Ovary (tissue), 9 donors: ENCODE measurements around the gene MAP3K12. TPM values are rescaled to one million over a fixed set of nuclear protein-coding genes. Genes with fewer than 3 reads are reported as not detected.

ENCODE experiments used
- DNase-seq, 5 donors: peaks; one replicate each; pipeline ENCODE4 v3.0.0-alpha.2; 2019 to 2020
- H3K27ac ChIP-seq, 2 donors: fragments of 200-600 bp; one replicate each; pipeline versions ENCODE4 v1.5.1 to v1.8.0; 2019 to 2022
- H3K27me3 ChIP-seq: fragments of 200-600 bp; one replicate; pipeline ENCODE4 v1.8.0; 2022
- H3K36me3 ChIP-seq: fragments of 200-600 bp; sonication (generic); one replicate; pipeline ENCODE4 v1.5.1; 2019
- H3K4me1 ChIP-seq: one replicate; pipeline ENCODE4 v1.8.1; 2013; ENCODE audit warnings: mild to moderate bottlenecking, moderate library complexity; ENCODE audit not compliant: insufficient read depth
- H3K4me3 ChIP-seq: fragments of 200-600 bp; sonication (generic); one replicate; pipeline ENCODE4 v1.5.1; 2017
- H3K9me3 ChIP-seq, 2 donors: fragments of 200-600 bp in 1 of 2; sonication (generic) in 1 of 2; one replicate each; pipeline versions ENCODE4 v1.5.1 to v1.8.1; 2013 to 2019; ENCODE audit warnings: mild to moderate bottlenecking in 1 of 2, moderate library complexity in 1 of 2
- EP300 ChIP-seq: sonication (generic); formaldehyde crosslinking; IDR thresholded peaks from one replicate; pipeline ENCODE4 v1.6.1; 2017; ENCODE audit warnings: antibody characterized with exemption
- POLR2A ChIP-seq: fragments of 450-650 bp; IDR thresholded peaks from one replicate; pipeline ENCODE4 v1.6.1; 2017; ENCODE audit warnings: antibody characterized with exemption, mild to moderate bottlenecking, moderate library complexity
- WGBS, 3 donors: extraction: QIAGEN DNeasy Blood & Tissue Kit in 1 of 3; methylation state at CpG; one replicate each; pipeline versions ENCODE4 v1.1.5 to v1.1.7; 2013 to 2017; 5-methylcytosine and 5-hydroxymethylcytosine counted together
- intact Hi-C, 4 donors: fragments of 100-400 bp; cut with DNase I; formaldehyde crosslinking; loops; one replicate each; pipeline versions ENCODE4 v1.11.0 to v1.15.1; 2022 to 2023
- polyA plus RNA-seq, 2 donors: library from polyadenylated mRNA; stranded (reverse); fragments of 200-250 nt in 1 of 2; fragments of 350-450 nt in 1 of 2; fragmentation: Illumina TruSeq in 1 of 2; extraction: RNeasy Lipid Tissue Mini Kit (QIAGEN cat#74804) in 1 of 2; gene quantifications; one replicate each; pipeline ENCODE4 v1.2.3, GENCODE V29; 2013 to 2014
- total RNA-seq, 7 donors: library from RNA; depleted of rRNA in 2 of 7; stranded (reverse); fragments of >200 nt in 2 of 7; fragmentation: NEBNext Ultra II Directional in 3 of 7; extraction: Animal tissue kit (Norgen Biotek cat#: 25700) in 3 of 7; gene quantifications; one replicate each; pipeline versions ENCODE4 v1.1.0 to v1.2.4, GENCODE V29; 2016 to 2023
- TF ChIP-seq, protein P1 (sequence below), 3 donors: fragments of 450-650 bp in 2 of 3; fragments of 200-600 bp in 1 of 3; IDR thresholded peaks; one replicate each; pipeline versions ENCODE4 v1.5.1 to v1.8.0; 2016 to 2022; ENCODE audit warnings: antibody characterized with exemption in 3 of 3, mild to moderate bottlenecking in 1 of 3
- donor health status: DM: no; HTN: no; CAD: no; lungs with moderate emphysema.
- donor health status: DM: no; HTN: no; CAD: no.
- donor health status: Bipolar disorder and iron deficiency.
- donor health status: DM: yes; HTN: yes; CAD: no.
- donor health status: DM: no; HTN: no; CAD: no.
- donor health status: DM: yes; HTN: yes; CAD: no.

MAP3K12 gene
- total and polyA plus RNA-seq, 9 donors, result 19.5 to 53.2 (median 30.8) TPM

DNA sequence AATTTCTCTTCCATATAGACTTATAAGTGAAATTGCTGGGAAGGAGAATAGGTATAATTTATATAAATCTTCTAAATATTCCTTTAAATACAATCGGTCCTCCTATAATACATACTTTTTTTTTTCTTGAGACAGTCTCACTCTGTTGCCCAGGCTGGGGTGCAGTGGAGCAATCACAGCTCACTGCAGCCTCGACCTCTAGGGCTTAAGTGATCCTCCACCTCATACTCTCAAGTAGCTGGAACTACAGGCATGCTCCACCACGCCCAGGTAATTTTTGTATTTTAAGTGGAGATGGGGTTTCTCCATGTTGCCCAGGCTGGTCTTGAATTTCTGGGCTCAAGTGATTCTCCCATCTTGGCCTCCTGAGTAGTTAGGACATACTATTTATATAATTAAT lies 37.7 kb upstream of the MAP3K12 start:
- 84 to 94% (median 93%) methylated on average over 3 of the region's 3 CpGs for WGBS, 3 donors
- no peak for DNase-seq

DNA sequence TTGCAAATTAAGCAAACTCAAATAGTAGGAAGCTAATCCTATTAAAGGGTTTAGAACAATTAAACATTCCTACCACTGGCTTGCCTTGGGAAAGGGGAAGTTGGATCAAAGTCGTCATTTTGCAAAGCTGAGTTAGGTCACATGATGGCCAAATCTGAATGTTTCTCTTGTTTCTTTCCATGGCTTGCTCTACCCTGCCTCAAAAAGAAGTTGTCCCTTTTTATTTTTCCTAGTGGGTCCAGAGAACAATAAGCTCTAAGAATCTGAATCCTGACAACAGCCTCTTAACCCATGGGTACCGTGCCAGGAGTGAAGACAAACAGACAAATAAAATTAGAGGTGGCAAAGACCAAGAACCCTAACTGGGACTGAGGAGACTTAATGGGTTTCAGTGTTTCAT lies 34.2 kb upstream of the MAP3K12 start:
- H3K27ac ChIP-seq, result no peak overlapping the region
- 77 to 81% (median 78%) methylated on average over 2 of the region's 2 CpGs for WGBS, 3 donors
- DNase-seq, result no peak
- no peak overlapping the region for H3K4me3 ChIP-seq
- H3K9me3 ChIP-seq, result no peaks in the 10 kb centered on the region
- H3K4me1 ChIP-seq, result peaks cover 2% of the 10 kb centered on the region
- TF ChIP-seq EP300, result no peak
- TF ChIP-seq POLR2A, result no peak
- TF ChIP-seq, protein P1, sequence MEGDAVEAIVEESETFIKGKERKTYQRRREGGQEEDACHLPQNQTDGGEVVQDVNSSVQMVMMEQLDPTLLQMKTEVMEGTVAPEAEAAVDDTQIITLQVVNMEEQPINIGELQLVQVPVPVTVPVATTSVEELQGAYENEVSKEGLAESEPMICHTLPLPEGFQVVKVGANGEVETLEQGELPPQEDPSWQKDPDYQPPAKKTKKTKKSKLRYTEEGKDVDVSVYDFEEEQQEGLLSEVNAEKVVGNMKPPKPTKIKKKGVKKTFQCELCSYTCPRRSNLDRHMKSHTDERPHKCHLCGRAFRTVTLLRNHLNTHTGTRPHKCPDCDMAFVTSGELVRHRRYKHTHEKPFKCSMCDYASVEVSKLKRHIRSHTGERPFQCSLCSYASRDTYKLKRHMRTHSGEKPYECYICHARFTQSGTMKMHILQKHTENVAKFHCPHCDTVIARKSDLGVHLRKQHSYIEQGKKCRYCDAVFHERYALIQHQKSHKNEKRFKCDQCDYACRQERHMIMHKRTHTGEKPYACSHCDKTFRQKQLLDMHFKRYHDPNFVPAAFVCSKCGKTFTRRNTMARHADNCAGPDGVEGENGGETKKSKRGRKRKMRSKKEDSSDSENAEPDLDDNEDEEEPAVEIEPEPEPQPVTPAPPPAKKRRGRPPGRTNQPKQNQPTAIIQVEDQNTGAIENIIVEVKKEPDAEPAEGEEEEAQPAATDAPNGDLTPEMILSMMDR (IDR thresholded peaks at IDR 0.05), result no peak
- no peaks in the 10 kb centered on the region for H3K36me3 ChIP-seq
- intact Hi-C loops, result no loop called here
- no peaks in the 10 kb centered on the region for H3K27me3 ChIP-seq

More for the DNA sequence above, 37.7 kb upstream of the MAP3K12 start:
- Histone ChIP-seq H3K4me3 (no peak overlapping the region), H3K27ac (no peak overlapping the region), H3K9me3 (no peaks in the 10 kb centered on the region), H3K4me1 (peaks cover 6% of the 10 kb centered on the region), H3K36me3 (no peaks in the 10 kb centered on the region), H3K27me3 (no peaks in the 10 kb centered on the region)
- TF ChIP-seq, protein P1 (IDR thresholded peaks at IDR 0.05), result no peak
- no peak for TF ChIP-seq POLR2A
- no peak for TF ChIP-seq EP300
- intact Hi-C loops, result no loop called here

DNA sequence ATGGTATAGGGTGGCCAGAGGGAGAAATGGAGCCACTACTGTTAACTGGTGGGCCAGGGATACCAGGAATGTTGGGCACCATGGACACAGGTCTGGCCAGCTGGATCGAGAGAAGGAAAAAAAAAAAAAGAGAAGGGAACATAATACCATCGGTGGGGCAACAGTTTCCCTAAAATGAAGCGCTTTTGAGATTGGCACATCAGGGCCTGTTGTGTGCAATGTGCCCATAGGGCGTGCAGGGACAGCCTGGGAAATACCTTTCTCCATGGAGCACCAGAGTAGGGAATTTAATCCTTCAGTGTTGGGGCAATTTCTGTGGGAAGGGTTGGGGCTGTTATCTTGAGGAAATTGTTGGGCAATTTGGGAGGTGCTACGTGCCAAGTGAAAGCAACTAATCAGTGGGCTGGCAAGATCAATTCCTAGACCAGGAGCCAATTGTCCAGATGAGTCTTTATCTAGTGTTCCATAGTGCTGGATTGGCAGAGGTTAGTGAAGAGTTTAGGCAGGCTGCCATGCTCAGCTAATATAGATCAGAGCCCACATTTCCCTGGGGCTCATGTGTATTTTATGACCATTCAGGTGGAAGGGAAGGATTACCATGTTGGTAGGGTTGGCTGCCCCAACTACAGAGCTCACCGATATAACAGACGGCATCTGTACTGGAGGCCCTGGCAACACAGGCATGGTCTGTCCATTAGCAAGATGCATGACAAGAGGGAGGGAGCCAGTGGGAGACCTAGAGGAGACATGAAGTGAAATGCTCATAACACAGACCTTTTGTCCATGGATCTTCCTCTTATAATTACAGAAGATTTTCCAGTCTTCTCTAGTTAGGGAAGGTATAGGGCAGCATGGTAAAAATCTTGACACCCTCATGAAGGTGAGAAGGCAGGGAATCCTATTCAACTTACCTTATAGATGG lies 33.5 kb upstream of the MAP3K12 start:
- Histone ChIP-seq H3K36me3 (no peaks in the 10 kb centered on the region), H3K4me1 (peaks cover 2% of the 10 kb centered on the region), H3K27ac (no peak overlapping the region), H3K9me3 (no peaks in the 10 kb centered on the region), H3K4me3 (no peak overlapping the region), H3K27me3 (no peaks in the 10 kb centered on the region)
- 92 to 96% (median 93%) methylated on average over 7 of the region's 7 CpGs for WGBS, 3 donors
- intact Hi-C loops, result no loop called here
- TF ChIP-seq, protein P1 (IDR thresholded peaks at IDR 0.05), result no peak
- TF ChIP-seq POLR2A (no peak), EP300 (no peak)
- no peak for DNase-seq

DNA sequence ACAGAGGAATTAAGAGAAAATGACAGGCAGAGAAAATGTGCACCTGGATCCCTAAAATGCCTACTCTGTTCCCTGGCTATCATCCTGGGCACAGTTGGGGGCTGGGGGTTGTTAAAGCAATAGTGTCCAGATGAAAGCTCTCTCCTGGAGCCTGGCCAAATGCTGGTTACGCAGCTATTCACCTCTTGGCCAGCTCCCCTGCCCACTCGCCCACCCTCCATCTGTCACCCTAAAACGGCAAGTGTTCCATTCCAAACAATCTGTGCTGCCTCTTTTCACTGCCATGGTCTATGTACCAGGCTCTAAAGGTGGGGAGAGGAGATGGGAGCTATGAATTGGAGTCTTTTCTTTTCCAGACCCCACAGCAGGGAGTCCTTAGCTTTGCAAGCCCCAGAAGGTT lies 32.8 kb upstream of the MAP3K12 start:
- 41 to 50% (median 49%) methylated on average over 3 of the region's 3 CpGs for WGBS, 3 donors
- intact Hi-C loops, result no loop called here

More for the DNA sequence above, 32.8 kb upstream of the MAP3K12 start:
- H3K27ac ChIP-seq, result no peak overlapping the region
- no peak overlapping the region for H3K4me3 ChIP-seq
- H3K27me3 ChIP-seq, result no peaks in the 10 kb centered on the region
- DNase-seq, result no peak
- H3K36me3 ChIP-seq, result no peaks in the 10 kb centered on the region
- no peaks in the 10 kb centered on the region for H3K9me3 ChIP-seq
- no peaks in the 10 kb centered on the region for H3K4me1 ChIP-seq
- TF ChIP-seq, protein P1 (IDR thresholded peaks at IDR 0.05), result no peak
- TF ChIP-seq POLR2A (no peak), EP300 (no peak)
